Natural killer cell (primary cell): Measurements from ENCODE around the gene HAUS7. TPM values are rescaled to one million over a fixed set of nuclear protein-coding genes. Genes with fewer than 3 reads are reported as not detected.

Experiments
- ATAC-seq, 3 donors: fragments of 150-1000 bp in 2 of 3; fragments of 200-7000 bp in 1 of 3; cut with Tn5 transposase; 1 replicate in 1 of 3; 2 replicates in 2 of 3; pipeline ENCODE4 v1.10.0; 2021; ENCODE audit warnings: mild to moderate bottlenecking in 2 of 3, moderate library complexity in 2 of 3
- DNase-seq, 2 donors: peaks; one replicate each; pipeline versions ENCODE4 v3.0.0 to v3.0.0-alpha.2; 2013 to 2021; ENCODE audit warnings: mixed read lengths in 1 of 2
- H3K27ac ChIP-seq: one replicate; pipeline ENCODE4 v1.5.1; 2013; ENCODE audit warnings: mild to moderate bottlenecking, low read length
- H3K27me3 ChIP-seq: one replicate; pipeline ENCODE4 v1.6.1; 2013; ENCODE audit warnings: low read length; ENCODE audit not compliant: control insufficient read depth, insufficient read depth
- H3K36me3 ChIP-seq: one replicate; pipeline ENCODE4 v1.6.1; 2013; ENCODE audit warnings: low read length; ENCODE audit not compliant: control insufficient read depth, insufficient read depth
- H3K4me1 ChIP-seq: one replicate; pipeline ENCODE4 v1.6.1; 2013; ENCODE audit warnings: low read length; ENCODE audit not compliant: control insufficient read depth, insufficient read depth
- H3K4me3 ChIP-seq: one replicate; pipeline ENCODE4 v1.5.1; 2013; ENCODE audit warnings: low read length
- H3K9me3 ChIP-seq: one replicate; pipeline ENCODE4 v1.6.1; 2013; ENCODE audit warnings: low read length; ENCODE audit not compliant: control insufficient read depth, insufficient read depth
- H3K27ac Mint-ChIP-seq, 2 donors: one replicate each; pipeline ENCODE4 v1.8.0; 2022; ENCODE audit warnings: mild to moderate bottlenecking in 2 of 2, mixed read lengths in 2 of 2, moderate library complexity in 1 of 2
- H3K27me3 Mint-ChIP-seq, 2 donors: one replicate each; pipeline ENCODE4 v1.8.0; 2022; ENCODE audit warnings: low read depth in 2 of 2, mixed read lengths in 2 of 2
- H3K36me3 Mint-ChIP-seq: one replicate; pipeline ENCODE4 v1.8.0; 2022; ENCODE audit warnings: mixed read lengths
- H3K4me1 Mint-ChIP-seq, 2 donors: one replicate each; pipeline ENCODE4 v1.8.0; 2022; ENCODE audit warnings: mixed read lengths in 2 of 2
- H3K4me3 Mint-ChIP-seq: one replicate; pipeline ENCODE4 v1.8.0; 2022; ENCODE audit warnings: mild to moderate bottlenecking, moderate library complexity, mixed read lengths
- H3K9me3 Mint-ChIP-seq, 2 donors: one replicate each; pipeline ENCODE4 v1.8.0; 2022; ENCODE audit warnings: mixed read lengths in 2 of 2
- WGBS: methylation state at CpG from one replicate; pipeline ENCODE4 v1.1.7; 2013; ENCODE audit warnings: missing lambda C conversion rate; ENCODE audit not compliant: insufficient coverage; 5-methylcytosine and 5-hydroxymethylcytosine counted together
- intact Hi-C: fragments of 100-400 bp; cut with micrococcal nuclease; formaldehyde crosslinking; loops from one replicate; pipeline ENCODE4 v1.14.2; 2022
- total RNA-seq, 4 donors: library from RNA; stranded (reverse); fragments of 120-200 nt in 1 of 4; gene quantifications; one replicate each; pipeline versions ENCODE4 v1.2.3 to v1.2.4, GENCODE V29; 2013 to 2022
- TF ChIP-seq, protein P1 (sequence below): fragments of 200-600 bp; IDR thresholded peaks from one replicate; pipeline ENCODE4 v1.8.0; 2022; ENCODE audit warnings: antibody characterized with exemption

HAUS7 gene
- total RNA-seq, 3 donors from 2014 or later (not counting 1 experiment from before 2014, with no cell fraction given): 27.4 to 33.1 (median 31.9) TPM

DNA sequence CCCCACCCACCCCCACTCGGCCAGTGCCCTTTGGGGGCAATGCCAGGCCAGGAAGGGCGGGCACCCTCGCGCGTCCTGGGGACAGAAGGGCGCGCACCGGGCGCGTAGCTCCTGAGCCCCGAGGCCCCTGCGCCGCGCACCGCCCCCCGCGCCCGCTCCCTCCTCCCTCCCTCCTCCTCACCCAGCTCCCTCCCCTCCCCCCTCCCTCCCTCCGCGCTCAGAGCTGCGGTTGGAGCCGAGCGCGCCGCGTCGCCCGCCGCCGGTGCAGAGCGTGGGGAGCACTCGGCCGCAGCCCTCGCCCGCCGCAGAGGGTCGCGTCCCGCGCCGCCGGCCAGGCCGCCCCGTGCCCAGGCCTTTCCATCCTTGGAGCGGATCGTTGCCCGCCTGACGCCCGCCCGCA, 47.0 kb upstream of the HAUS7 start, which contains the start of gene ATP2B3:
ATP2B3 (plus strand) TSS at position 220 of the 400 bp plus-strand sequence. CDS start 18,606 bp downstream, outside the sequence.
- no peaks in the 10 kb centered on the region for H3K9me3 ChIP-seq
- peaks cover 0 to 19% of the 10 kb centered on the region in 2 donors for H3K27me3 Mint-ChIP-seq
- ATAC-seq: no peak
- H3K27ac ChIP-seq: no peak within 1 kb of the TSS
- H3K4me1 ChIP-seq: no peaks in the 10 kb centered on the region
- H3K27me3 ChIP-seq: peaks cover 2% of the 10 kb centered on the region
- no peak within 1 kb of the TSS for H3K4me3 Mint-ChIP-seq
- H3K36me3 ChIP-seq: no peaks in the 10 kb centered on the region
- no peak for DNase-seq
- no peaks in the 10 kb centered on the region for H3K9me3 Mint-ChIP-seq
- no peaks in the 10 kb centered on the region for H3K36me3 Mint-ChIP-seq
- H3K4me1 Mint-ChIP-seq: no peaks in the 10 kb centered on the region
- H3K4me3 ChIP-seq: no peak within 1 kb of the TSS
- intact Hi-C loops: no loop called here
- TF ChIP-seq, protein P1, sequence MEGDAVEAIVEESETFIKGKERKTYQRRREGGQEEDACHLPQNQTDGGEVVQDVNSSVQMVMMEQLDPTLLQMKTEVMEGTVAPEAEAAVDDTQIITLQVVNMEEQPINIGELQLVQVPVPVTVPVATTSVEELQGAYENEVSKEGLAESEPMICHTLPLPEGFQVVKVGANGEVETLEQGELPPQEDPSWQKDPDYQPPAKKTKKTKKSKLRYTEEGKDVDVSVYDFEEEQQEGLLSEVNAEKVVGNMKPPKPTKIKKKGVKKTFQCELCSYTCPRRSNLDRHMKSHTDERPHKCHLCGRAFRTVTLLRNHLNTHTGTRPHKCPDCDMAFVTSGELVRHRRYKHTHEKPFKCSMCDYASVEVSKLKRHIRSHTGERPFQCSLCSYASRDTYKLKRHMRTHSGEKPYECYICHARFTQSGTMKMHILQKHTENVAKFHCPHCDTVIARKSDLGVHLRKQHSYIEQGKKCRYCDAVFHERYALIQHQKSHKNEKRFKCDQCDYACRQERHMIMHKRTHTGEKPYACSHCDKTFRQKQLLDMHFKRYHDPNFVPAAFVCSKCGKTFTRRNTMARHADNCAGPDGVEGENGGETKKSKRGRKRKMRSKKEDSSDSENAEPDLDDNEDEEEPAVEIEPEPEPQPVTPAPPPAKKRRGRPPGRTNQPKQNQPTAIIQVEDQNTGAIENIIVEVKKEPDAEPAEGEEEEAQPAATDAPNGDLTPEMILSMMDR: no peak
- 1% methylated on average over 35 of the region's 50 CpGs for WGBS
- H3K27ac Mint-ChIP-seq: no peak within 1 kb of the TSS

DNA sequence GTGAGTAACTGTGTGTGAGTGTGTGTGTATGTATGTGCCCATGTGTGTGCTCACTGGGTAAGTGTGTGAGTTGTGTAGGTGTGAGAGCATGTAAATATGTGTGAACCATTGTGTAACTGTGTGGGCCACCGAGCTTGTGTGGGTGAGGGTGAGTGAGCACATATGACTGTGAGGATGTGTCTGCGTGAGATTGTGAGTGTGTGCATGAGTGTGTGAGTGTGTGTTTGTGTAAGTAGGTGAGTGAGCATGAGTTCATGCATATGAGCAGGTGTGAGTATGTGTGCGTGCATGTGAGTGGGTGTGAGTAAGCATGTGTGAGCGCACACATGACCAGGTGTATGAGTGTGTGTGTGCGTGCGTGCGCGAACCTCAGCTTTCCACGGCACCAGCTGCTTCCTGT, 45.7 kb upstream of the HAUS7 start:
- no peaks in the 10 kb centered on the region for H3K9me3 Mint-ChIP-seq
- no peaks in the 10 kb centered on the region for H3K4me1 Mint-ChIP-seq
- H3K27ac ChIP-seq: no peak overlapping the region
- H3K27me3 ChIP-seq: peaks cover 2% of the 10 kb centered on the region
- H3K36me3 Mint-ChIP-seq: no peaks in the 10 kb centered on the region
- no peak overlapping the region for H3K4me3 Mint-ChIP-seq
- 37% methylated on average over 9 of the region's 9 CpGs for WGBS
- no peak overlapping the region for H3K4me3 ChIP-seq
- H3K9me3 ChIP-seq: no peaks in the 10 kb centered on the region
- intact Hi-C loops: no loop called here
- TF ChIP-seq, protein P1: no peak
- H3K27me3 Mint-ChIP-seq: peaks cover 0 to 16% of the 10 kb centered on the region in 2 donors
- no peak overlapping the region for H3K27ac Mint-ChIP-seq
- H3K36me3 ChIP-seq: no peaks in the 10 kb centered on the region
- no peak for DNase-seq
- H3K4me1 ChIP-seq: no peaks in the 10 kb centered on the region
- no peak for ATAC-seq

DNA sequence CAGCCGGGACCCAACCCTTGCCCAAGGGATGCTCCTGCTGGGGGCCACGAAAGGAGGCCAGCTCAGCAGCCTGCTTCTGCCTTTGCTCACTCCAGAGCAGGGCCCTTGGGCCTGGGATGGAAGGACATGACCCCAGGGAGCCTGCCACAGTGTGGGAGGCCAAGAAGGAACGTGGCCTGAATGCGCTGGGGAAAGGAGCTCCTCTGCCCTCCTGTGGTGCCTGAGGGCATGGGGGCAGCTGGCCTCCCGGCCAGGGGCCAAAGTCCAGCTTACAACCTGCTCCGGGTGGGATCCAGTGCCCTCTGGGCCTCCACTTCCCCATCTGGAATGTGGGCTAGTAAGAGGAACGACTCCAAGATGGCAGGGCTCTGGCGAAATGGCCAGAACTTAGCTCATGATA, 45.1 kb upstream of the HAUS7 start:
- no peak overlapping the region for H3K4me3 Mint-ChIP-seq
- H3K4me3 ChIP-seq: no peak overlapping the region
- no peaks in the 10 kb centered on the region for H3K4me1 Mint-ChIP-seq

More for the DNA sequence above, 45.1 kb upstream of the HAUS7 start:
- H3K36me3 ChIP-seq: no peaks in the 10 kb centered on the region
- H3K27ac Mint-ChIP-seq: no peak overlapping the region
- H3K36me3 Mint-ChIP-seq: no peaks in the 10 kb centered on the region
- 82% methylated on average over 8 of the region's 8 CpGs for WGBS
- TF ChIP-seq, protein P1: no peak
- H3K27ac ChIP-seq: no peak overlapping the region
- H3K9me3 Mint-ChIP-seq: no peaks in the 10 kb centered on the region
- no peaks in the 10 kb centered on the region for H3K9me3 ChIP-seq
- peaks cover 0 to 13% of the 10 kb centered on the region in 2 donors for H3K27me3 Mint-ChIP-seq
- intact Hi-C loops: no loop called here
- ATAC-seq (no peak), DNase-seq (no peak)
- H3K27me3 ChIP-seq: peaks cover 2% of the 10 kb centered on the region
- no peaks in the 10 kb centered on the region for H3K4me1 ChIP-seq
